Measurements from ENCODE around the gene RNF168.

Gene RNF168

DNA sequence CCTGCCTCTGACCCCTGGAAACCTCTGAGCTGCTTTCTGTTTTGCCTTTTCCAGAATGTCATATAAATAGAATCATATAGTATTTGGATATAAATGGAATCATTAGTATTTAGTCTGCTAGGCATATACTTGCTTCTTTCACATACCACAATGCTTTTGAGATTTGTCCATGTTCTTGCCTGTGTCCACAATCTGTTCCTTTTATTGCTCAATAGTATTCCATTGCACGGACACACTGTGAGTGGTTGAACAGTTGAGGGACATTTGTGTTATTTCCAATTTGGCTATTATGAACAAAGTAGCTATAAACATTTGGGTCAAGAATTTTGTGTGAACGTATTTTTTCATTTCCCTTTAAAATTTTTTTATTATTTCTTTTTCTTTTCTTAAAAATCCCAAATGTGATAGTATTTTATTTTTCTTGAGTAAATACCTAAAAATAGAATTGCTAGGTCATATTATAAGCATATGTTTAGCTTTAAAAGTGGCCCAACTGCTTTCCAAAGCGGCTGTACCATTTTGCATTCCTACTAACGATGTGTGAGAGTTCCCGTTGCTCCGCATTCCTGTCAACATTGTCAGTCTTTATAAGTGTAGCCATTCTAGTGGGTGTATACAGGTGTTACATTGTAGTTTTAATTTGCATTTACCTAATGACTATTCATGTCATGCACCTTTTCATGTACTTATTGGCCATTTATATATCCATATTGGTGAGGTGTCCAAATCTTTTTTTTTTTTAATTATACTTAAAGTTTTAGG, 38.3 kb upstream of the RNF168 start:
- Histone ChIP-seq H3K14ac (ENCODE audit: low read length) (no peak overlapping the region), H2AFZ (ENCODE audit: low read length) (no peak overlapping the region), H2BK120ac (ENCODE audit: low read depth, low read length) (no peak overlapping the region), H3K9ac (ENCODE audit: low read depth, low read length, poor library complexity) (no peak overlapping the region), H3K4ac (ENCODE audit: low read length) (no peak overlapping the region), H3K27me3 (ENCODE audit: control insufficient read depth in 3 of 3, insufficient read depth in 3 of 3, low read depth in 1 of 3, low read length in 3 of 3) (no peaks in the 10 kb centered on the region), H3K4me1 (ENCODE audit: control insufficient read depth in 2 of 2, insufficient read depth in 1 of 2, low read depth in 1 of 2, low read length in 2 of 2) (no peaks in the 10 kb centered on the region), H2AK5ac (ENCODE audit: low read depth, low read length) (no peak overlapping the region), H3K27ac (replicated peaks; ENCODE audit: low read length) (no peak overlapping the region), H3K23ac (ENCODE audit: low read depth, low read length, poor library complexity) (no peak overlapping the region), H3K9me3 (replicated peaks in 1 of 2; ENCODE audit: control insufficient read depth in 2 of 2, insufficient read depth in 1 of 2, low read depth in 1 of 2, low read length in 2 of 2) (peaks cover 0 to 2% of the 10 kb centered on the region in 2 donors), H3K4me3 (ENCODE audit: low read length in 2 of 2) (no peak overlapping the region), H3K79me1 (ENCODE audit: low read depth, low read length) (no peaks in the 10 kb centered on the region), H3K4me2 (ENCODE audit: insufficient read depth, low read length, poor library complexity, severe bottlenecking) (no peak overlapping the region), H2BK12ac (ENCODE audit: low read length) (no peak overlapping the region), H4K8ac (ENCODE audit: low read depth, low read length) (no peak overlapping the region), H3K18ac (ENCODE audit: low read length) (no peak overlapping the region), H2BK5ac (ENCODE audit: low read length) (no peak overlapping the region), H3K36me3 (replicated peaks in 1 of 2; ENCODE audit: control insufficient read depth in 2 of 2, insufficient read depth in 2 of 2, low read length in 2 of 2) (no peaks in the 10 kb centered on the region), H2BK15ac (ENCODE audit: low read length) (no peak overlapping the region), H4K91ac (ENCODE audit: low read depth, low read length, poor library complexity) (no peak overlapping the region)
- DNase-seq (ENCODE audit: low spot score) = no peak
- WGBS, 2 donors (ENCODE audit: extremely low coverage in 2 of 2, insufficient read length in 2 of 2, insufficient replicate concordance in 1 of 2) = no CpG with 5 or more reads among the region's 6 CpGs

DNA sequence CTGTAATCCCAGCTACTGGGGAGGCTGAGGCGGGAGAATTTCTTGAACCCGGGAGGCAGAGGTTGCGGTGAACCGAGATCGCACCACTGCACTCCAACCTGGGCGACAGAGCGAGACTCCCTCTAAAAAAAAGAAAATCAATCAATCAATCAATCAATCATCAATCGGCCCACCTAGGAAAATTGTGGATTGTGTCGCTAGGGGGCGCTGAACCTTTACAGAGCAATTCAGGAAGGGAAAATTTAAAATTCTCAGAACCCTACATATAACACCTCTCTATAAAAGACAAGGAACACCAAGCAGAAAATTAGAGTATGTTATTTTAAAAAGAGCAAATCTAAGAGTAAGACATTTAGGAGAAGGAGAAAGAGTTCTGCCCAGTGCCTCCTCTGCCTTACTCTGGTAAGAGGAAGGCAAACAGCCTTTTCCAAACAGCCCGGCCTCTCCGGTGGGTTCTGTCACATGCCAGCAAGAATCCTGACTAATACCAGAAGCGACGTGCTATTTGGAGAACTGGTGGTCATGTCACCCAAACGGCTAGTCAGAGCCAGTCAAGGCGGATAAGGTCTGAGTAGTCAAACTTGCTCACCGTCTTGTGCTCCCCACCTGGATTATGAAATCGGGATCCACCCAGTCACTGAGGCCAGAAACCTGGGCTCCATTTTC, 33.9 kb upstream of the RNF168 start:
- no peak overlapping the region for H3K18ac ChIP-seq (ENCODE audit: low read length)
- H3K9ac ChIP-seq (ENCODE audit: low read depth, low read length, poor library complexity) = no peak overlapping the region
- no peaks in the 10 kb centered on the region for H3K79me1 ChIP-seq (ENCODE audit: low read depth, low read length)
- H3K4ac ChIP-seq (ENCODE audit: low read length) = no peak overlapping the region
- no peaks in the 10 kb centered on the region for H3K27me3 ChIP-seq (ENCODE audit: control insufficient read depth in 3 of 3, insufficient read depth in 3 of 3, low read depth in 1 of 3, low read length in 3 of 3)
- no peaks in the 10 kb centered on the region for H3K36me3 ChIP-seq (replicated peaks in 1 of 2; ENCODE audit: control insufficient read depth in 2 of 2, insufficient read depth in 2 of 2, low read length in 2 of 2)
- H3K9me3 ChIP-seq (replicated peaks in 1 of 2; ENCODE audit: control insufficient read depth in 2 of 2, insufficient read depth in 1 of 2, low read depth in 1 of 2, low read length in 2 of 2) = peaks cover 0 to 2% of the 10 kb centered on the region in 2 donors
- DNase-seq (ENCODE audit: low spot score) = peak; percentile 60
- no peak overlapping the region for H3K14ac ChIP-seq (ENCODE audit: low read length)
- no peak overlapping the region for H3K4me3 ChIP-seq (ENCODE audit: low read length in 2 of 2)
- no peak overlapping the region for H2BK5ac ChIP-seq (ENCODE audit: low read length)
- H2BK12ac ChIP-seq (ENCODE audit: low read length) = no peak overlapping the region
- no peak overlapping the region for H3K4me2 ChIP-seq (ENCODE audit: insufficient read depth, low read length, poor library complexity, severe bottlenecking)
- H3K4me1 ChIP-seq (ENCODE audit: control insufficient read depth in 2 of 2, insufficient read depth in 1 of 2, low read depth in 1 of 2, low read length in 2 of 2) = no peaks in the 10 kb centered on the region
- H3K27ac ChIP-seq (replicated peaks; ENCODE audit: low read length) = no peak overlapping the region
- H2AK5ac ChIP-seq (ENCODE audit: low read depth, low read length) = no peak overlapping the region
- no peak overlapping the region for H2AFZ ChIP-seq (ENCODE audit: low read length)
- no peak overlapping the region for H4K8ac ChIP-seq (ENCODE audit: low read depth, low read length)
- H4K91ac ChIP-seq (ENCODE audit: low read depth, low read length, poor library complexity) = no peak overlapping the region
- no peak overlapping the region for H2BK120ac ChIP-seq (ENCODE audit: low read depth, low read length)
- no peak overlapping the region for H3K23ac ChIP-seq (ENCODE audit: low read depth, low read length, poor library complexity)
- WGBS, 2 donors (ENCODE audit: extremely low coverage in 2 of 2, insufficient read length in 2 of 2, insufficient replicate concordance in 1 of 2) = no CpG with 5 or more reads among the region's 18 CpGs
- H2BK15ac ChIP-seq (ENCODE audit: low read length) = no peak overlapping the region

DNA sequence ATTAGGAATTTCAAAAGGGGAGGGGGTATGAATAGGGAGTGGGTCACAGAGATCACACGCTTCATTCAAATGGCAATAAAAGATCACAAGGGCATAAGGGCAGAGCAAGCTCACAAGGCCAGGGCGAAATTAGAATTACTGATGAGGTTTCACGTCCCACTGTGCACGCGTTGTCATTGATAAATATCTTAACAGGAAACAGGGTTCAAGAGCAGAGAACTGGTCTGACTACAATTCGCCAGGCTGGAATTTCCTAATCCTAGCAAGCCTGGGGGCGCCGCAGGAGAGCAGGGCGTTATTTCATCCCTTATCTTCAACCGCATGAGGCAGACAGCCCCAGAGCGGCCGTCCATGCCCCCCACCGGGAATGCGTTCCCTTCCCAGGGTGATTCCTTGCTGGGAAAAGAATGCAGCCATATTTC, 29.7 kb upstream of the RNF168 start:
- Histone ChIP-seq H3K4me2 (ENCODE audit: insufficient read depth, low read length, poor library complexity, severe bottlenecking) (no peak overlapping the region), H3K27ac (replicated peaks; ENCODE audit: low read length) (no peak overlapping the region), H3K27me3 (ENCODE audit: control insufficient read depth in 3 of 3, insufficient read depth in 3 of 3, low read depth in 1 of 3, low read length in 3 of 3) (no peaks in the 10 kb centered on the region), H2BK12ac (ENCODE audit: low read length) (no peak overlapping the region), H4K91ac (ENCODE audit: low read depth, low read length, poor library complexity) (no peak overlapping the region), H2BK120ac (ENCODE audit: low read depth, low read length) (no peak overlapping the region), H2BK15ac (ENCODE audit: low read length) (no peak overlapping the region), H3K23ac (ENCODE audit: low read depth, low read length, poor library complexity) (no peak overlapping the region), H4K8ac (ENCODE audit: low read depth, low read length) (no peak overlapping the region), H3K9ac (ENCODE audit: low read depth, low read length, poor library complexity) (no peak overlapping the region), H2AFZ (ENCODE audit: low read length) (peak overlapping the region; percentile 19), H2AK5ac (ENCODE audit: low read depth, low read length) (no peak overlapping the region), H3K36me3 (replicated peaks in 1 of 2; ENCODE audit: control insufficient read depth in 2 of 2, insufficient read depth in 2 of 2, low read length in 2 of 2) (no peaks in the 10 kb centered on the region), H3K4me1 (ENCODE audit: control insufficient read depth in 2 of 2, insufficient read depth in 1 of 2, low read depth in 1 of 2, low read length in 2 of 2) (peaks cover 0 to 5% of the 10 kb centered on the region in 2 donors), H3K4ac (ENCODE audit: low read length) (no peak overlapping the region), H3K4me3 (ENCODE audit: low read length in 2 of 2) (no peak overlapping the region), H3K79me1 (ENCODE audit: low read depth, low read length) (no peaks in the 10 kb centered on the region), H3K9me3 (replicated peaks in 1 of 2; ENCODE audit: control insufficient read depth in 2 of 2, insufficient read depth in 1 of 2, low read depth in 1 of 2, low read length in 2 of 2) (peaks cover 0 to 3% of the 10 kb centered on the region in 2 donors), H3K14ac (ENCODE audit: low read length) (no peak overlapping the region), H2BK5ac (ENCODE audit: low read length) (no peak overlapping the region), H3K18ac (ENCODE audit: low read length) (no peak overlapping the region)
- WGBS, 2 donors (ENCODE audit: extremely low coverage in 2 of 2, insufficient read length in 2 of 2, insufficient replicate concordance in 1 of 2) = no CpG with 5 or more reads among the region's 14 CpGs
- no peak for DNase-seq (ENCODE audit: low spot score)

DNA sequence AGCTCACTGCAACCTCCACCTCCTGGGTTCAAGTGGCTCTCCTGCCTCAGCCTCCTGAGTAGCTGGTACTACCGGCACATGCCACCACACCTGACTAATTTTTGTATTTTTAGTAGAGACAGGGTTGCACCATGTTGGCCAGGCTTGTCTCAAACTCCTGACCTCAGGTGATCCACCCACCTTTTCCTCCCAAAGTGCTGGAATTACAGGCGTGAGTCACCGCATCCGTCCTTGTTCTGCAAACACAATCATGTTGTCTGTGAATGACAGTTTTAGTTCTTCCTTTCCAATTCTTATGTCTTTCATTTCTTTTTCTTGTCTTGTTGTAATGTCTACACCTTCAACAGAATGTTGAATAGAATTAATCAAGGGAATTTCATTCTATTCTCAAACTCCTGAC, 27.9 kb upstream of the RNF168 start:
- Histone ChIP-seq H2AK5ac (ENCODE audit: low read depth, low read length) (no peak overlapping the region), H2BK12ac (ENCODE audit: low read length) (no peak overlapping the region), H3K18ac (ENCODE audit: low read length) (no peak overlapping the region), H3K27ac (replicated peaks; ENCODE audit: low read length) (no peak overlapping the region), H3K14ac (ENCODE audit: low read length) (no peak overlapping the region), H2AFZ (ENCODE audit: low read length) (no peak overlapping the region), H2BK5ac (ENCODE audit: low read length) (no peak overlapping the region), H3K4me3 (ENCODE audit: low read length in 2 of 2) (no peak overlapping the region), H3K27me3 (ENCODE audit: control insufficient read depth in 3 of 3, insufficient read depth in 3 of 3, low read depth in 1 of 3, low read length in 3 of 3) (no peaks in the 10 kb centered on the region), H3K23ac (ENCODE audit: low read depth, low read length, poor library complexity) (no peak overlapping the region), H3K9me3 (replicated peaks in 1 of 2; ENCODE audit: control insufficient read depth in 2 of 2, insufficient read depth in 1 of 2, low read depth in 1 of 2, low read length in 2 of 2) (peaks cover 0 to 3% of the 10 kb centered on the region in 2 donors), H3K4me2 (ENCODE audit: insufficient read depth, low read length, poor library complexity, severe bottlenecking) (no peak overlapping the region), H3K4ac (ENCODE audit: low read length) (no peak overlapping the region), H3K79me1 (ENCODE audit: low read depth, low read length) (no peaks in the 10 kb centered on the region), H3K4me1 (ENCODE audit: control insufficient read depth in 2 of 2, insufficient read depth in 1 of 2, low read depth in 1 of 2, low read length in 2 of 2) (peaks cover 0 to 5% of the 10 kb centered on the region in 2 donors), H3K36me3 (replicated peaks in 1 of 2; ENCODE audit: control insufficient read depth in 2 of 2, insufficient read depth in 2 of 2, low read length in 2 of 2) (no peaks in the 10 kb centered on the region), H2BK120ac (ENCODE audit: low read depth, low read length) (no peak overlapping the region), H4K8ac (ENCODE audit: low read depth, low read length) (no peak overlapping the region), H2BK15ac (ENCODE audit: low read length) (no peak overlapping the region), H4K91ac (ENCODE audit: low read depth, low read length, poor library complexity) (no peak overlapping the region), H3K9ac (ENCODE audit: low read depth, low read length, poor library complexity) (no peak overlapping the region)
- no peak for DNase-seq (ENCODE audit: low spot score)
- WGBS, 2 donors (ENCODE audit: extremely low coverage in 2 of 2, insufficient read length in 2 of 2, insufficient replicate concordance in 1 of 2) = no CpG with 5 or more reads among the region's 4 CpGs
